H1 (cell line): Measurements from ENCODE around the gene OPN1SW. TPM values are rescaled to one million over a fixed set of nuclear protein-coding genes. Genes with fewer than 3 reads are reported as not detected.

Source experiments
- CTCF ChIA-PET: fragments of 300-600 bp; sonication (Branson Sonifier 250); formaldehyde crosslinking; loops from one replicate; lab custom pipeline; 2021; ENCODE audit not compliant: partially characterized antibody; lab: Charles Lee
- POLR2A ChIA-PET: fragments of 300-600 bp; sonication (Branson Sonifier 250); formaldehyde crosslinking; loops from one replicate; lab custom pipeline; 2021; ENCODE audit warnings: inconsistent platforms; ENCODE audit not compliant: partially characterized antibody; lab: Charles Lee
- DNase-seq, 2 experiments: peaks; one replicate each; pipeline versions ENCODE4 v3.0.0 to v3.0.0-alpha.2; 2010 to 2022; ENCODE audit warnings: low spot score in 2 of 2, low read depth in 1 of 2, mixed read lengths in 1 of 2
- FAIRE-seq: peaks from 2 replicates; lab custom pipeline; 2011; peaks lifted over from hg19 to GRCh38; lab: Jason Lieb, UNC
- H2AFZ ChIP-seq: 2 replicates; pipeline ENCODE4 v1.8.1; 2012; ENCODE audit warnings: low read length, inconsistent platforms
- H2AK5ac ChIP-seq: 2 replicates; pipeline ENCODE4 v1.6.1; 2013; ENCODE audit warnings: low read depth, low read length
- H2BK120ac ChIP-seq: replicated peaks from 2 replicates; pipeline ENCODE3; 2013; ENCODE audit warnings: low read depth, low read length, inconsistent platforms
- H2BK12ac ChIP-seq: 2 replicates; pipeline ENCODE4 v1.6.1; 2013; ENCODE audit warnings: low read depth, low read length
- H2BK15ac ChIP-seq: 2 replicates; pipeline ENCODE4 v1.6.1; 2013; ENCODE audit warnings: low read length
- H2BK20ac ChIP-seq: 2 replicates; pipeline ENCODE4 v1.6.1; 2013; ENCODE audit warnings: low read length
- H2BK5ac ChIP-seq: 2 replicates; pipeline ENCODE4 v1.6.1; 2013; ENCODE audit warnings: low read depth, low read length
- H3K14ac ChIP-seq: 2 replicates; pipeline ENCODE4 v1.6.1; 2013; ENCODE audit warnings: inconsistent platforms; ENCODE audit not compliant: insufficient read length
- H3K18ac ChIP-seq: 2 replicates; pipeline ENCODE4 v1.6.1; 2013; ENCODE audit warnings: low read length; ENCODE audit errors: extremely low read depth
- H3K23ac ChIP-seq: 2 replicates; pipeline ENCODE4 v1.6.1; 2013; ENCODE audit warnings: inconsistent platforms; ENCODE audit not compliant: insufficient read length
- H3K23me2 ChIP-seq: 2 replicates; pipeline ENCODE4 v1.6.1; 2013; ENCODE audit warnings: low read depth, low read length
- H3K27ac ChIP-seq: 2 replicates; pipeline ENCODE4 v1.6.1; 2011; ENCODE audit warnings: low read depth, low read length, inconsistent platforms
- H3K27me3 ChIP-seq, 4 experiments: replicated peaks in 1 of 4; 1 replicate in 1 of 4; 2 replicates in 3 of 4; pipeline versions ENCODE4 v1.6.1 to v1.8.1; 2011 to 2013; ENCODE audit warnings: low read length in 3 of 4, mild to moderate bottlenecking in 3 of 4, inconsistent platforms in 2 of 4, mixed read lengths in 2 of 4, moderate library complexity in 1 of 4; ENCODE audit not compliant: control insufficient read depth in 3 of 4, insufficient read depth in 3 of 4; ENCODE audit errors: extremely low read depth in 1 of 4
- H3K36me3 ChIP-seq, 4 experiments: 2 replicates each; pipeline versions ENCODE4 v1.6.1 to v1.8.1; 2011 to 2013; ENCODE audit warnings: mild to moderate bottlenecking in 4 of 4, low read length in 3 of 4, moderate library complexity in 2 of 4, control low read depth in 1 of 4, inconsistent platforms in 1 of 4; ENCODE audit not compliant: insufficient read depth in 4 of 4, control insufficient read depth in 2 of 4
- H3K4ac ChIP-seq: replicated peaks from 2 replicates; pipeline ENCODE3; 2013; ENCODE audit warnings: low read length, low read depth, mixed read lengths, inconsistent platforms; ENCODE audit not compliant: insufficient read length
- H3K4me1 ChIP-seq, 4 experiments: replicated peaks in 1 of 4; 1 replicate in 1 of 4; 2 replicates in 3 of 4; pipeline versions ENCODE4 v1.6.1 to v1.8.1; 2011 to 2013; ENCODE audit warnings: low read length in 3 of 4, inconsistent platforms in 2 of 4, mixed read lengths in 1 of 4; ENCODE audit not compliant: insufficient read depth in 4 of 4, control insufficient read depth in 3 of 4
- H3K4me2 ChIP-seq, 2 experiments: 2 replicates each; pipeline versions ENCODE4 v1.6.1 to v1.8.1; 2011 to 2013; ENCODE audit warnings: low read depth in 2 of 2, low read length in 2 of 2, control low read depth in 1 of 2, inconsistent platforms in 1 of 2, mild to moderate bottlenecking in 1 of 2; ENCODE audit not compliant: insufficient read depth in 1 of 2
- H3K4me3 ChIP-seq, 4 experiments: fragments of 200-600, 300-600 bp in 1 of 4; sonication (generic), shearing (Covaris generic), sonication (Bioruptor Twin) in 1 of 4; 2 replicates each; pipeline versions ENCODE4 v1.5.1 to v1.8.1; 2011 to 2016; ENCODE audit warnings: low read length in 4 of 4, low read depth in 3 of 4, control low read depth in 2 of 4, inconsistent platforms in 2 of 4, mild to moderate bottlenecking in 2 of 4, mixed read lengths in 1 of 4, moderate library complexity in 1 of 4; ENCODE audit not compliant: insufficient read depth in 2 of 4; ENCODE audit errors: extremely low read depth in 1 of 4
- H3K56ac ChIP-seq: replicated peaks from 2 replicates; pipeline ENCODE3; 2013; ENCODE audit warnings: low read depth, mild to moderate bottlenecking, mixed read lengths, low read length, inconsistent platforms; ENCODE audit not compliant: insufficient read length
- H3K79me1 ChIP-seq: 2 replicates; pipeline ENCODE4 v1.6.1; 2013; ENCODE audit warnings: low read depth, low read length, control low read depth
- H3K79me2 ChIP-seq, 2 experiments: 2 replicates each; pipeline versions ENCODE4 v1.6.1 to v1.8.1; 2012 to 2013; ENCODE audit warnings: low read length in 2 of 2, mild to moderate bottlenecking in 2 of 2, inconsistent platforms in 1 of 2; ENCODE audit not compliant: insufficient read depth in 2 of 2, control insufficient read depth in 1 of 2
- H3K9ac ChIP-seq, 4 experiments: replicated peaks in 1 of 4; 1 replicate in 1 of 4; 2 replicates in 3 of 4; pipeline versions ENCODE4 v1.6.1 to v1.8.1; 2011 to 2013; ENCODE audit warnings: low read depth in 3 of 4, low read length in 3 of 4, control low read depth in 2 of 4, mild to moderate bottlenecking in 2 of 4, moderate library complexity in 2 of 4, inconsistent platforms in 1 of 4; ENCODE audit errors: extremely low read depth in 1 of 4
- H3K9me3 ChIP-seq, 2 experiments: 2 replicates each; pipeline versions ENCODE4 v1.6.1 to v1.8.1; 2012 to 2013; ENCODE audit warnings: mild to moderate bottlenecking in 2 of 2, moderate library complexity in 2 of 2, control low read depth in 1 of 2, inconsistent platforms in 1 of 2, low read depth in 1 of 2, low read length in 1 of 2, mixed read lengths in 1 of 2; ENCODE audit not compliant: insufficient read depth in 2 of 2
- H4K20me1 ChIP-seq, 2 experiments: replicated peaks in 1 of 2; 2 replicates each; pipeline versions ENCODE3 to v1.8.1; 2011 to 2013; ENCODE audit warnings: inconsistent platforms in 2 of 2, low read length in 2 of 2, mild to moderate bottlenecking in 1 of 2; ENCODE audit not compliant: insufficient read depth in 2 of 2, control insufficient read depth in 1 of 2
- H4K5ac ChIP-seq: 2 replicates; pipeline ENCODE4 v1.6.1; 2013; ENCODE audit warnings: low read length, low read depth, mixed read lengths, inconsistent platforms; ENCODE audit not compliant: insufficient read length
- H4K8ac ChIP-seq: 2 replicates; pipeline ENCODE4 v1.8.0; 2013; ENCODE audit warnings: mild to moderate bottlenecking, moderate library complexity, low read length, inconsistent platforms; ENCODE audit not compliant: insufficient read depth; ENCODE audit errors: extremely low read depth
- H4K91ac ChIP-seq: replicated peaks from 2 replicates; pipeline ENCODE3; 2013; ENCODE audit warnings: low read length, mixed read lengths, inconsistent platforms; ENCODE audit not compliant: insufficient read length
- BCL11A ChIP-seq, 2 experiments: IDR thresholded peaks; one replicate each; pipeline ENCODE4 v1.6.1; 2011; ENCODE audit warnings: low read depth in 2 of 2, low read length in 2 of 2, mild to moderate bottlenecking in 2 of 2
- CEBPB ChIP-seq: IDR thresholded peaks from 2 replicates; pipeline ENCODE4 v1.6.1; 2012; ENCODE audit warnings: low read depth, low read length
- EGR1 ChIP-seq: IDR thresholded peaks from 2 replicates; pipeline ENCODE4 v1.6.1; 2011; ENCODE audit warnings: low read depth, low read length, borderline replicate concordance
- SP2 ChIP-seq: IDR thresholded peaks from 2 replicates; pipeline ENCODE4 v1.6.1; 2012; ENCODE audit warnings: mild to moderate bottlenecking, low read length, inconsistent platforms
- TEAD4 ChIP-seq: IDR thresholded peaks from 2 replicates; pipeline ENCODE4 v1.6.1; 2012; ENCODE audit warnings: low read depth, low read length, inconsistent platforms, mixed read lengths
- YY1 ChIP-seq: IDR thresholded peaks from 2 replicates; pipeline ENCODE4 v1.6.1; 2011; ENCODE audit warnings: low read depth, mild to moderate bottlenecking, low read length
- ZNF274 ChIP-seq: IDR thresholded peaks from 2 replicates; pipeline ENCODE4 v1.7.0; 2012; ENCODE audit warnings: low read length, borderline replicate concordance; ENCODE audit errors: extremely low read depth
- WGBS, 2 experiments: shearing (Covaris generic) in 1 of 2; methylation state at CpG; one replicate each; pipeline versions ENCODE4 v1.1.6 to v1.1.7; 2013 to 2015; ENCODE audit warnings: low lambda C conversion rate in 2 of 2, mixed read lengths in 2 of 2, inconsistent platforms in 1 of 2, low coverage in 1 of 2, missing lambda C conversion rate in 1 of 2; ENCODE audit not compliant: insufficient replicate concordance in 2 of 2, insufficient coverage in 1 of 2, insufficient read length in 1 of 2; ENCODE audit errors: extremely low coverage in 1 of 2, missing lambda C conversion rate in 1 of 2; 5-methylcytosine and 5-hydroxymethylcytosine counted together
- polyA plus RNA-seq, 7 experiments: library from polyadenylated mRNA; depleted of rRNA in 3 of 7; stranded (reverse) in 5 of 7; unstranded in 2 of 7; fragments of >200 nt in 5 of 7; fragments of 200-250 nt in 2 of 7; gene quantifications; 1 replicate in 5 of 7; 2 replicates in 1 of 7; 4 replicates in 1 of 7; pipeline versions ENCODE4 v1.2.1 to v1.2.3, GENCODE V29; 2011 to 2013; ENCODE audit warnings: missing spikeins in 2 of 7, mixed read lengths in 2 of 7
- total RNA-seq: library from RNA; stranded (reverse); fragmentation: NEBNext Ultra II Directional; extraction: Animal tissue kit (Norgen Biotek cat#: 25700); gene quantifications from 2 replicates; pipeline ENCODE4 v1.2.1, GENCODE V29; 2021

OPN1SW gene
- total and polyA plus RNA-seq, 2 of the 8 experiments (the other 6 are each of a cell fraction or from before 2014, with no cell fraction given), result not detected

- Histone ChIP-seq H2BK120ac (no peak overlapping the region), H3K23me2 (no peaks in the 10 kb centered on the region; the same call in 1 of the 2 replicates), H2AK5ac (no peak overlapping the region), H2AFZ (no peak overlapping the region), H4K5ac (no peak overlapping the region), H3K79me2 (no peaks in the 10 kb centered on the region), H3K4me2 (no peak overlapping the region), H3K23ac (no peak overlapping the region), H3K14ac (no peak overlapping the region), H3K18ac (no peak overlapping the region), H4K20me1 (no peaks in the 10 kb centered on the region), H3K9me3 (no peaks in the 10 kb centered on the region), H3K4me3 (no peak overlapping the region), H2BK5ac (no peak overlapping the region), H2BK12ac (no peak overlapping the region), H3K9ac (no peak overlapping the region), H3K4ac (no peak overlapping the region), H2BK15ac (no peak overlapping the region), H3K27ac (no peak overlapping the region), H3K36me3 (peaks cover 0 to 3% (median 0%) of the 10 kb centered on the region in 4 experiments; a peak in 1 of 8 replicates), H3K56ac (no peak overlapping the region), H2BK20ac (no peak overlapping the region), H3K4me1 (no peaks in the 10 kb centered on the region), H4K8ac (no peak overlapping the region), H4K91ac (no peak overlapping the region), H3K79me1 (no peaks in the 10 kb centered on the region), H3K27me3 (no peaks in the 10 kb centered on the region)
- ChIA-PET POLR2A (interaction anchor here (1.1 to 1.4 kb wide), 3 partner anchors 8 to 10 kb away, joined by 3 to 4 read pairs (median 3); no protein-coding TSS in a partner anchor), CTCF (interaction anchor here (1.2 kb wide), 2 partner anchors 20 to 333 kb away, joined by 3 to 5 read pairs; no protein-coding TSS in a partner anchor)
- no peak for FAIRE-seq
- no peak for DNase-seq
- 92% methylated on average over 8 of the region's 8 CpGs; no CpG with 5 or more reads in 1 of the 2 experiments for WGBS, 2 experiments
- TF ChIP-seq ZNF274 (no peak), SP2 (no peak), EGR1 (no peak), YY1 (no peak), BCL11A (IDR thresholded peaks at IDR 0.05; ENCODE audit: low read depth in 2 of 2, low read length in 2 of 2) (no peak), CEBPB (no peak), TEAD4 (no peak)
Measured at GRCh38 chr7:128731184-128731583, 44.4 kb downstream of the OPN1SW start.
